ENCODE measurements around the gene UGT1A3.
"Not testable (repeated sequence)": the region's sequence is repeated elsewhere in the genome, so short reads cannot be mapped to it uniquely, and the experiment has no call there.

The UGT1A3 gene

GRCh38 chr2:233691443-233692433, 37.1 kb upstream of the UGT1A3 start:
- Histone ChIP-seq H3K4me3 (ENCODE audit: extremely low read depth, insufficient read depth, low read length, poor library complexity, severe bottlenecking) (no peak overlapping the region), H3K4me1 (ENCODE audit: control insufficient read depth, insufficient read depth, low read length, poor library complexity, severe bottlenecking) (no peaks in the 10 kb centered on the region), H3K36me3 (ENCODE audit: control insufficient read depth, insufficient read depth, low read length) (no peaks in the 10 kb centered on the region), H3K27ac (ENCODE audit: low read depth, low read length, severe bottlenecking) (no peak overlapping the region), H3K9me3 (ENCODE audit: control insufficient read depth, low read length) (no peaks in the 10 kb centered on the region)
- 88% methylated on average over 4 to 6 of the region's 11 CpGs for WGBS, 2 experiments (ENCODE audit: insufficient coverage in 2 of 2)

GRCh38 chr2:233692648-233693047, 36.2 kb upstream of the UGT1A3 start, which contains the start of gene UGT1A6:
UGT1A6 (plus strand) TSS chr2:233692890; CDS start chr2:233693005, 115 bp downstream.
- no peaks in the 10 kb centered on the region for H3K9me3 ChIP-seq (ENCODE audit: control insufficient read depth, low read length)
- WGBS, 2 experiments (ENCODE audit: insufficient coverage in 2 of 2), result 93 to 94% methylated on average over 2 to 3 of the region's 4 CpGs

GRCh38 chr2:233693963-233694362, 34.9 kb upstream of the UGT1A3 start:
- WGBS, 2 experiments (ENCODE audit: insufficient coverage in 2 of 2), result 91 to 100% methylated on average over 5 of the region's 6 CpGs
- no peak overlapping the region for H3K27ac ChIP-seq (ENCODE audit: low read depth, low read length, severe bottlenecking)
- H3K4me1 ChIP-seq (ENCODE audit: control insufficient read depth, insufficient read depth, low read length, poor library complexity, severe bottlenecking), result no peaks in the 10 kb centered on the region
- H3K4me3 ChIP-seq (ENCODE audit: extremely low read depth, insufficient read depth, low read length, poor library complexity, severe bottlenecking), result no peak overlapping the region
- no peaks in the 10 kb centered on the region for H3K9me3 ChIP-seq (ENCODE audit: control insufficient read depth, low read length)
- no peaks in the 10 kb centered on the region for H3K36me3 ChIP-seq (ENCODE audit: control insufficient read depth, insufficient read depth, low read length)

More at GRCh38 chr2:233692648-233693047, 36.2 kb upstream of the UGT1A3 start, which contains the start of gene UGT1A6:
- Histone ChIP-seq H3K36me3 (ENCODE audit: control insufficient read depth, insufficient read depth, low read length) (no peaks in the 10 kb centered on the region), H3K4me3 (ENCODE audit: extremely low read depth, insufficient read depth, low read length, poor library complexity, severe bottlenecking) (no peak within 1 kb of the TSS), H3K27ac (ENCODE audit: low read depth, low read length, severe bottlenecking) (no peak within 1 kb of the TSS), H3K4me1 (ENCODE audit: control insufficient read depth, insufficient read depth, low read length, poor library complexity, severe bottlenecking) (no peaks in the 10 kb centered on the region)

- no peaks in the 10 kb centered on the region for H3K36me3 ChIP-seq (ENCODE audit: control insufficient read depth, insufficient read depth, low read length)
- H3K4me1 ChIP-seq (ENCODE audit: control insufficient read depth, insufficient read depth, low read length, poor library complexity, severe bottlenecking), result peaks cover 4% of the 10 kb centered on the region
- H3K27ac ChIP-seq (ENCODE audit: low read depth, low read length, severe bottlenecking), result no peak overlapping the region
- H3K9me3 ChIP-seq (ENCODE audit: control insufficient read depth, low read length), result no peaks in the 10 kb centered on the region
- WGBS, 2 experiments (ENCODE audit: insufficient coverage in 2 of 2), result 68 to 86% methylated on average over 1 to 4 of the region's 4 CpGs
- H3K4me3 ChIP-seq (ENCODE audit: extremely low read depth, insufficient read depth, low read length, poor library complexity, severe bottlenecking), result no peak overlapping the region
These were observed 30.1 kb upstream of the UGT1A3 start for GRCh38 chr2:233698740-233699139.

- 83 to 100% methylated on average over 2 to 3 of the region's 8 CpGs for WGBS, 2 experiments (ENCODE audit: insufficient coverage in 2 of 2)
- Histone ChIP-seq H3K4me1 (ENCODE audit: control insufficient read depth, insufficient read depth, low read length, poor library complexity, severe bottlenecking) (peaks cover 4% of the 10 kb centered on the region), H3K36me3 (ENCODE audit: control insufficient read depth, insufficient read depth, low read length) (no peaks in the 10 kb centered on the region), H3K9me3 (ENCODE audit: control insufficient read depth, low read length) (no peaks in the 10 kb centered on the region), H3K4me3 (ENCODE audit: extremely low read depth, insufficient read depth, low read length, poor library complexity, severe bottlenecking) (no peak overlapping the region), H3K27ac (ENCODE audit: low read depth, low read length, severe bottlenecking) (peak overlapping the region; percentile 83)
These were observed 29.3 kb upstream of the UGT1A3 start for GRCh38 chr2:233699424-233700027.

GRCh38 chr2:233700028-233700635, 28.7 kb upstream of the UGT1A3 start:
- Histone ChIP-seq H3K4me1 (ENCODE audit: control insufficient read depth, insufficient read depth, low read length, poor library complexity, severe bottlenecking) (peaks cover 4% of the 10 kb centered on the region), H3K36me3 (ENCODE audit: control insufficient read depth, insufficient read depth, low read length) (no peaks in the 10 kb centered on the region), H3K27ac (ENCODE audit: low read depth, low read length, severe bottlenecking) (peak overlapping the region; percentile 83), H3K9me3 (ENCODE audit: control insufficient read depth, low read length) (no peaks in the 10 kb centered on the region), H3K4me3 (ENCODE audit: extremely low read depth, insufficient read depth, low read length, poor library complexity, severe bottlenecking) (no peak overlapping the region)
- 100% methylated on average over 1 of the region's 1 CpG; no CpG with 5 or more reads in 1 of the 2 experiments for WGBS, 2 experiments (ENCODE audit: insufficient coverage in 2 of 2)

- H3K4me1 ChIP-seq (ENCODE audit: control insufficient read depth, insufficient read depth, low read length, poor library complexity, severe bottlenecking); H3K4me3 ChIP-seq (ENCODE audit: extremely low read depth, insufficient read depth, low read length, poor library complexity, severe bottlenecking); H3K36me3 ChIP-seq (ENCODE audit: control insufficient read depth, insufficient read depth, low read length); H3K27ac ChIP-seq (ENCODE audit: low read depth, low read length, severe bottlenecking); H3K9me3 ChIP-seq (ENCODE audit: control insufficient read depth, low read length): not testable (repeated sequence)
- WGBS, 2 experiments (ENCODE audit: insufficient coverage in 2 of 2), result no CpG with 5 or more reads among the region's 5 CpGs
These were observed 28.0 kb upstream of the UGT1A3 start for GRCh38 chr2:233700842-233701241.

GRCh38 chr2:233702238-233702637, 26.6 kb upstream of the UGT1A3 start:
- Histone ChIP-seq H3K36me3 (ENCODE audit: control insufficient read depth, insufficient read depth, low read length) (no peaks in the 10 kb centered on the region), H3K4me3 (ENCODE audit: extremely low read depth, insufficient read depth, low read length, poor library complexity, severe bottlenecking) (no peak overlapping the region), H3K9me3 (ENCODE audit: control insufficient read depth, low read length) (no peaks in the 10 kb centered on the region), H3K27ac (ENCODE audit: low read depth, low read length, severe bottlenecking) (no peak overlapping the region), H3K4me1 (ENCODE audit: control insufficient read depth, insufficient read depth, low read length, poor library complexity, severe bottlenecking) (peaks cover 4% of the 10 kb centered on the region)
- 86% methylated on average over 1 of the region's 3 CpGs; no CpG with 5 or more reads in 1 of the 2 experiments for WGBS, 2 experiments (ENCODE audit: insufficient coverage in 2 of 2)

GRCh38 chr2:233705911-233706506, 22.8 kb upstream of the UGT1A3 start:
- WGBS, 2 experiments (ENCODE audit: insufficient coverage in 2 of 2), result 64 to 75% methylated on average over 4 of the region's 4 CpGs
- H3K36me3 ChIP-seq (ENCODE audit: control insufficient read depth, insufficient read depth, low read length), result no peaks in the 10 kb centered on the region
- H3K27ac ChIP-seq (ENCODE audit: low read depth, low read length, severe bottlenecking), result no peak overlapping the region
- H3K4me3 ChIP-seq (ENCODE audit: extremely low read depth, insufficient read depth, low read length, poor library complexity, severe bottlenecking), result no peak overlapping the region
- no peaks in the 10 kb centered on the region for H3K9me3 ChIP-seq (ENCODE audit: control insufficient read depth, low read length)
- H3K4me1 ChIP-seq (ENCODE audit: control insufficient read depth, insufficient read depth, low read length, poor library complexity, severe bottlenecking), result peaks cover 4% of the 10 kb centered on the region

GRCh38 chr2:233706720-233707119, 22.1 kb upstream of the UGT1A3 start:
- no peak overlapping the region for H3K27ac ChIP-seq (ENCODE audit: low read depth, low read length, severe bottlenecking)
- H3K4me3 ChIP-seq (ENCODE audit: extremely low read depth, insufficient read depth, low read length, poor library complexity, severe bottlenecking), result no peak overlapping the region
- no peaks in the 10 kb centered on the region for H3K36me3 ChIP-seq (ENCODE audit: control insufficient read depth, insufficient read depth, low read length)
- peaks cover 7% of the 10 kb centered on the region for H3K4me1 ChIP-seq (ENCODE audit: control insufficient read depth, insufficient read depth, low read length, poor library complexity, severe bottlenecking)
- H3K9me3 ChIP-seq (ENCODE audit: control insufficient read depth, low read length), result no peaks in the 10 kb centered on the region
- 20 to 50% methylated on average over 1 of the region's 1 CpG for WGBS, 2 experiments (ENCODE audit: insufficient coverage in 2 of 2)

Measured in mesodermal cell (in vitro differentiated cells).